Panc1 (cell line): ENCODE data around the gene KCTD13. TPM values are rescaled to one million over a fixed set of nuclear protein-coding genes. Genes with fewer than 3 reads are reported as not detected.
"Not testable (repeated sequence)": the region's sequence is repeated elsewhere in the genome, so short reads cannot be mapped to it uniquely, and the experiment has no call there.

Experiments
- ATAC-seq: fragments of 200-7000 bp; cut with Tn5 transposase; 2 replicates; pipeline ENCODE4 v1.9.1; 2020; ENCODE audit warnings: mild to moderate bottlenecking, moderate library complexity
- BruUV-seq: library from RNA; stranded (reverse); fragments of 400-500 nt; replicated peaks from 2 replicates; lab custom pipeline; 2021; lab: Mats Ljungman, UMichigan
- CTCF ChIA-PET: fragments of 300-600 bp; sonication (Branson Sonifier 250); formaldehyde crosslinking; loops from one replicate; lab custom pipeline; 2022; ENCODE audit warnings: antibody characterized with exemption; lab: Charles Lee
- POLR2A ChIA-PET: fragments of 300-600 bp; sonication (Branson Sonifier 250); formaldehyde crosslinking; loops from one replicate; lab custom pipeline; 2022; ENCODE audit warnings: antibody characterized with exemption; lab: Charles Lee
- DNase-seq: peaks from one replicate; pipeline ENCODE4 v3.0.0-alpha.2; 2010; ENCODE audit warnings: low read depth, low spot score
- H3K27ac ChIP-seq: 2 replicates; pipeline ENCODE4 v1.5.1; 2011; ENCODE audit warnings: mild to moderate bottlenecking, low read length, inconsistent platforms
- H3K27me3 ChIP-seq: fragments of 200-500 bp; sonication (Bioruptor generic); 2 replicates; pipeline ENCODE4 v1.6.0; 2014; ENCODE audit warnings: low read length, inconsistent platforms; ENCODE audit not compliant: control insufficient read depth, insufficient read depth
- H3K36me3 ChIP-seq: fragments of 200-500 bp; sonication (Bioruptor generic); 2 replicates; pipeline ENCODE4 v1.5.1; 2014; ENCODE audit warnings: inconsistent platforms, mild to moderate bottlenecking, low read length, moderate library complexity; ENCODE audit not compliant: control insufficient read depth, insufficient read depth
- H3K4me1 ChIP-seq: 2 replicates; pipeline ENCODE4 v1.5.1; 2011; ENCODE audit warnings: inconsistent platforms, mild to moderate bottlenecking, low read length, moderate library complexity; ENCODE audit not compliant: control insufficient read depth, insufficient read depth
- H3K4me3 ChIP-seq, 2 experiments: 2 replicates each; pipeline ENCODE4 v1.5.1; 2011 to 2012; ENCODE audit warnings: low read depth in 2 of 2, low read length in 2 of 2, mild to moderate bottlenecking in 2 of 2, inconsistent platforms in 1 of 2, moderate library complexity in 1 of 2
- H3K9me3 ChIP-seq: fragments of 200-500 bp; sonication (Bioruptor generic); 2 replicates; pipeline ENCODE4 v1.5.1; 2014; ENCODE audit warnings: low read depth, mild to moderate bottlenecking, inconsistent platforms, low read length, moderate library complexity; ENCODE audit not compliant: control insufficient read depth, insufficient read depth
- POLR2AphosphoS5 ChIP-seq: IDR thresholded peaks from 2 replicates; pipeline ENCODE4 v1.6.1; 2012; ENCODE audit warnings: mild to moderate bottlenecking, low read depth, low read length, moderate library complexity
- SIN3A ChIP-seq: IDR thresholded peaks from 2 replicates; pipeline ENCODE4 v1.6.1; 2012; ENCODE audit warnings: low read depth, mild to moderate bottlenecking, low read length, moderate library complexity, borderline replicate concordance; ENCODE audit not compliant: insufficient read depth
- TCF7L2 ChIP-seq: IDR thresholded peaks from 2 replicates; pipeline ENCODE4 v1.6.1; 2011; ENCODE audit warnings: mild to moderate bottlenecking, low read depth, low read length, inconsistent platforms
- in situ Hi-C: cut with HindIII; loops from 2 replicates; pipeline ENCODE4 v1.10.0; 2016; ENCODE audit warnings: low sequenced_read_pairs, low pct_unique_long_range_greater_than_20kb
- intact Hi-C: fragments of 100-400 bp; cut with micrococcal nuclease; formaldehyde crosslinking; loops from one replicate; pipeline ENCODE4 v1.10.0; 2022; ENCODE audit not compliant: unreplicated experiment
- total RNA-seq: library from RNA; stranded (reverse); gene quantifications from one replicate; pipeline ENCODE4 v1.2.1, GENCODE V29; 2021; ENCODE audit not compliant: unreplicated experiment
- TF ChIP-seq, protein P1 (sequence below): fragments of 450-650 bp; IDR thresholded peaks from 2 replicates; pipeline ENCODE4 v1.5.1; 2017; ENCODE audit warnings: mild to moderate bottlenecking
- TF ChIP-seq, protein P2 (sequence below), 2 experiments: IDR thresholded peaks; 2 replicates each; pipeline ENCODE4 v1.6.1; 2011 to 2012; ENCODE audit warnings: low read depth in 2 of 2, control low read depth in 1 of 2, low read length in 1 of 2, mild to moderate bottlenecking in 1 of 2, moderate library complexity in 1 of 2; ENCODE audit not compliant: insufficient read depth in 1 of 2

Gene KCTD13
- total RNA-seq, 1 experiment from 2014 or later, result 45.7 TPM

DNA sequence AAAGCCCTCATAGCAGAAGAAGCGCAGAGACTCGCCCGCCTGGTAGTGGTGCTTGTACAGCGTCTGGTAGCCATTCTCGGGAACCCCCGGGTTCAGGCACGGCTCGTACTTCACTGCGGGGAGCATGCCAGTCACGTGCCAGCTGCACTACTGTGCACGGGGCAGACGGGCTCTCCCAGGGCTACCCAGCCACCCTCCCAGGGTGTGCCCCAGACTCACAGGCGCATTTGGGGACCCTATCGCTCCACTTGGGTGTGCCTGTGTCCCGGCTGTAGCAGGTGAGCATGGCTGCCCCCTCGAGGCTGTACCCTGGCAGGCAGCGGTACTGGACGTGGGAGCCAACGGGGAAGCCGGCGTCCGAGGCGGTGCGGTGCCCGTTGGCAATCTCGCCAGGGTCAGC lies 52.7 kb downstream of the KCTD13 start:
- H3K4me3 ChIP-seq, result no peak overlapping the region
- TF ChIP-seq, protein P1, sequence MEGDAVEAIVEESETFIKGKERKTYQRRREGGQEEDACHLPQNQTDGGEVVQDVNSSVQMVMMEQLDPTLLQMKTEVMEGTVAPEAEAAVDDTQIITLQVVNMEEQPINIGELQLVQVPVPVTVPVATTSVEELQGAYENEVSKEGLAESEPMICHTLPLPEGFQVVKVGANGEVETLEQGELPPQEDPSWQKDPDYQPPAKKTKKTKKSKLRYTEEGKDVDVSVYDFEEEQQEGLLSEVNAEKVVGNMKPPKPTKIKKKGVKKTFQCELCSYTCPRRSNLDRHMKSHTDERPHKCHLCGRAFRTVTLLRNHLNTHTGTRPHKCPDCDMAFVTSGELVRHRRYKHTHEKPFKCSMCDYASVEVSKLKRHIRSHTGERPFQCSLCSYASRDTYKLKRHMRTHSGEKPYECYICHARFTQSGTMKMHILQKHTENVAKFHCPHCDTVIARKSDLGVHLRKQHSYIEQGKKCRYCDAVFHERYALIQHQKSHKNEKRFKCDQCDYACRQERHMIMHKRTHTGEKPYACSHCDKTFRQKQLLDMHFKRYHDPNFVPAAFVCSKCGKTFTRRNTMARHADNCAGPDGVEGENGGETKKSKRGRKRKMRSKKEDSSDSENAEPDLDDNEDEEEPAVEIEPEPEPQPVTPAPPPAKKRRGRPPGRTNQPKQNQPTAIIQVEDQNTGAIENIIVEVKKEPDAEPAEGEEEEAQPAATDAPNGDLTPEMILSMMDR, result no peak
- TF ChIP-seq TCF7L2 (no peak), SIN3A (no peak), POLR2AphosphoS5 (no peak)
- TF ChIP-seq, protein P2, sequence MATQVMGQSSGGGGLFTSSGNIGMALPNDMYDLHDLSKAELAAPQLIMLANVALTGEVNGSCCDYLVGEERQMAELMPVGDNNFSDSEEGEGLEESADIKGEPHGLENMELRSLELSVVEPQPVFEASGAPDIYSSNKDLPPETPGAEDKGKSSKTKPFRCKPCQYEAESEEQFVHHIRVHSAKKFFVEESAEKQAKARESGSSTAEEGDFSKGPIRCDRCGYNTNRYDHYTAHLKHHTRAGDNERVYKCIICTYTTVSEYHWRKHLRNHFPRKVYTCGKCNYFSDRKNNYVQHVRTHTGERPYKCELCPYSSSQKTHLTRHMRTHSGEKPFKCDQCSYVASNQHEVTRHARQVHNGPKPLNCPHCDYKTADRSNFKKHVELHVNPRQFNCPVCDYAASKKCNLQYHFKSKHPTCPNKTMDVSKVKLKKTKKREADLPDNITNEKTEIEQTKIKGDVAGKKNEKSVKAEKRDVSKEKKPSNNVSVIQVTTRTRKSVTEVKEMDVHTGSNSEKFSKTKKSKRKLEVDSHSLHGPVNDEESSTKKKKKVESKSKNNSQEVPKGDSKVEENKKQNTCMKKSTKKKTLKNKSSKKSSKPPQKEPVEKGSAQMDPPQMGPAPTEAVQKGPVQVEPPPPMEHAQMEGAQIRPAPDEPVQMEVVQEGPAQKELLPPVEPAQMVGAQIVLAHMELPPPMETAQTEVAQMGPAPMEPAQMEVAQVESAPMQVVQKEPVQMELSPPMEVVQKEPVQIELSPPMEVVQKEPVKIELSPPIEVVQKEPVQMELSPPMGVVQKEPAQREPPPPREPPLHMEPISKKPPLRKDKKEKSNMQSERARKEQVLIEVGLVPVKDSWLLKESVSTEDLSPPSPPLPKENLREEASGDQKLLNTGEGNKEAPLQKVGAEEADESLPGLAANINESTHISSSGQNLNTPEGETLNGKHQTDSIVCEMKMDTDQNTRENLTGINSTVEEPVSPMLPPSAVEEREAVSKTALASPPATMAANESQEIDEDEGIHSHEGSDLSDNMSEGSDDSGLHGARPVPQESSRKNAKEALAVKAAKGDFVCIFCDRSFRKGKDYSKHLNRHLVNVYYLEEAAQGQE (IDR thresholded peaks at IDR 0.05; ENCODE audit: insufficient read depth in 1 of 2, low read depth in 2 of 2, low read length in 1 of 2), result no peak
- POLR2A ChIA-PET, result interaction anchor here (1.0 kb wide), 1 partner anchor 28 kb away, joined by 3 read pairs; no protein-coding TSS in a partner anchor
- no peaks in the 10 kb centered on the region for H3K9me3 ChIP-seq
- in situ Hi-C loops (no loop called here), intact Hi-C loops (no loop called here)
- CTCF ChIA-PET, result no interaction called here
- H3K27me3 ChIP-seq, result no peaks in the 10 kb centered on the region
- no peak overlapping the region for H3K27ac ChIP-seq
- DNase-seq (no peak), ATAC-seq (no peak)
- H3K36me3 ChIP-seq, result no peaks in the 10 kb centered on the region
- BruUV-seq, result no TSS peak
- no peaks in the 10 kb centered on the region for H3K4me1 ChIP-seq

- CTCF ChIA-PET, result interaction anchor here (0.6 kb wide), 1 partner anchor 7 kb away, joined by 6 read pairs; no protein-coding TSS in a partner anchor
- no TSS peak for BruUV-seq
- DNase-seq (no peak), ATAC-seq (peak; percentile 31; the same call in 1 of the 2 replicates)
- no peaks in the 10 kb centered on the region for H3K27me3 ChIP-seq
- H3K4me3 ChIP-seq, result no peak overlapping the region
- no peak overlapping the region for H3K27ac ChIP-seq
- no peaks in the 10 kb centered on the region for H3K4me1 ChIP-seq
- no peak for TF ChIP-seq POLR2AphosphoS5
- TF ChIP-seq, protein P2 (IDR thresholded peaks at IDR 0.05; ENCODE audit: insufficient read depth in 1 of 2, low read depth in 2 of 2, low read length in 1 of 2), result no peak
- TF ChIP-seq TCF7L2, result no peak
- no peak for TF ChIP-seq SIN3A
- TF ChIP-seq, protein P1, result no peak
- in situ Hi-C loops (no loop called here), intact Hi-C loops (no loop called here)
- no peaks in the 10 kb centered on the region for H3K36me3 ChIP-seq
- H3K9me3 ChIP-seq, result no peaks in the 10 kb centered on the region
- POLR2A ChIA-PET, result interaction anchor here (0.6 kb wide), 1 partner anchor 27 kb away, joined by 3 read pairs; the partner anchor contains the start of gene SEZ6L2
Observed at GRCh38 chr16:29871822-29872546, 54.0 kb downstream of the KCTD13 start.

DNA sequence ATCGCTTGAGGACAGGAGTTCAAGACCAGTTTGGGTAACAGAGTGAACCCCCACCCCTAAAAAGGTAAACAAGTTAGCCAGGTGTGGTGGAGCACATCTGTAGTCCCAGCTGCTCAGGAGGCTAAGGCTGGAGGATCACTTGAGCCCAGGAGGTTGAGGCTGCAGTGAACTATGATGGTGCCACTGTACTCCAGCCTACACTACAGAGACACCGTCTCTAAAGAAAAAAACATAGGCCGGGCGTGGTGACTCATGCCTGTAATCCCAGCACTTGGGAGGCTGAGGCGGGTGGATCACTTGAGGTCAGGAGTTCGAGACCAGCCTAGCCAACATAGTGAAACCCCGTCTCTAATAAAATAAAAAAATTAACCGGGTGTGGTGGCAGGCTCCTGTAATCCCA lies 57.0 kb downstream of the KCTD13 start:
- CTCF ChIA-PET, H3K9me3 ChIP-seq, POLR2A ChIA-PET, H3K4me1 ChIP-seq, H3K4me3 ChIP-seq, intact Hi-C loops, in situ Hi-C loops, H3K36me3 ChIP-seq, H3K27ac ChIP-seq, DNase-seq, H3K27me3 ChIP-seq, ATAC-seq, BruUV-seq: not testable (repeated sequence)
